ENCODE measurements around the gene LPAR2.
"Not testable (repeated sequence)": the region's sequence is repeated elsewhere in the genome, so short reads cannot be mapped to it uniquely, and the experiment has no call there.

LPAR2 gene

DNA sequence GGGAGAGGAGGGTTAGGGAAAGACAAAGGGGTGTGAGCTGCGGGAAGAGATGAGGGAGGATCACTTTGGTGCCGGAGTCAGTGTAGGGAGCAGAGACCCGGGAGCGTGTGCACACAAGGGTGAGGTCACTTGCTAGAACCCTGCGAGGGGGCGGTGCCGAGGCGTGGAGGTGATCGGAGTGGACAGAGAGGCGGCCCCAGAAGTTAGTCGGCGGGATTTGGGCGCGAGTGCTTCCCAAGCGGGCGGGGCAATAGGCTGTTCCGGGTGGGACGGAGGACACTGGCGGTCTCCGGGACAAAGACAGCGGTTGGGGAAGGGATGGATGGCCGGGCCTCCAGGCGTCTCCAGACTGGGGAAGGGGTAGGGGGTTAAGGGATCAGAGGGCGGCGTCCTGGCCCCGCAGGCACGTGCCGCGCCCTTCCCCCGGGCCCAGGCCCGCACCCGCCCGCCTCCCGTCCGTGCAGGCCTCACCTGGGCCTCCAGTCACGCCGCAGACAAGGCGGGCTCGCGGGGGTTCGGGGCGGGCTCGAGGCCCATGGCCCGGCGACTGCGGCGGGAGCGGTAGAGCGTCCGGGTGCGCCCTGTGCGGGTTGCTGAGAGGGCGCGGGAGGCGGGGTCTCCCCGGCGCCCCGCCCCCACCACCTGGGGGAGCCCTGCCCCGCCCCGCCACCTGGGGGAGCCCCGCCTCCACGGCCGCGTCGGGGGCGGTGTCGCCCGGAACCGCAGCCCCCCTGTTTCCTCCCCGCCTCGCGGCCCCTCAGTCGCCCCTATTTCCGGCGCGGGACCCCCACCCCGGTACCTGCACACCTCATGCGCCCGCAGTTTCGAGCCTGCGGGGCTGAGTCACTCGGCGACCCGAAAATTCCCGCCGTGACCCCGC, at the start of gene LPAR2:
Gene LPAR2 (minus strand): TSS at position 600 of the 880 bp plus-strand sequence. CDS start 945 bp downstream, outside the sequence.
- peak; percentile 35 for DNase-seq

DNA sequence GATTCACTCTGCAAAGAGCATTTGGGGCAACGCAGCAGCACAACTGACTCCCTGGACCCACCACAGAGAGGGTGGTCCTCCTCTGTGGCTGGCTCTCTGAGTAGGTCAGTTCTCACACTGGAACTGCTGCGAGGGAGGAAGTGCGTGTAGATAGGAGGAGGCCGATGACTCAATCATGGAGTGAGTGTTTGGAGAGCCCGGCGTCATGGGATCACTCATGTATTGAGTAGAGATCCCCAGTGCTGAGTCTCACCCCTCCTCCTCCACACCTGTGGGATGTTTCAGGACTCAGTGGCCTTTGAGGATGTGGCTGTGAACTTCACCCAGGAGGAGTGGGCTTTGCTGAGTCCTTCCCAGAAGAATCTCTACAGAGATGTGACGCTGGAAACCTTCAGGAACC, 49.6 kb upstream of the LPAR2 start:
- DNase-seq = no peak

DNA sequence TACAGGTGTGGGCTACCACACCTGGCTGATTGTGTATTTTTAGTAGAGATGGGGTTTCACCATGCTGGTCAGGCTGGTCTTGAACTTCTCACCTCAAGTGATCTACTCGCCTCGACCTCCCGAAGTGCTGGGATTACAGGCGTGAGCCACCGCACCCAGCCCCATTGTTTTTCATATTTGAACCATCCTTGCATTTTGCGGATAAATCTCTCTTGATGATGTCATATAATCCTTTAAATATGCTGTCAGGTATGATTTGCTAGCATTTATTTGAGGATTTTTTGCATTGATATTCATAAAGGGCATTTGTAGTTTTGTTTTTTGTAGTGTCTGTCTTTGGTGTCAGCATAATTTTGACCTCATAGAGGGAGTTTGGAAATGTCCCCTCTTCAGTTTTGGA, 46.3 kb upstream of the LPAR2 start:
- DNase-seq = no peak

DNA sequence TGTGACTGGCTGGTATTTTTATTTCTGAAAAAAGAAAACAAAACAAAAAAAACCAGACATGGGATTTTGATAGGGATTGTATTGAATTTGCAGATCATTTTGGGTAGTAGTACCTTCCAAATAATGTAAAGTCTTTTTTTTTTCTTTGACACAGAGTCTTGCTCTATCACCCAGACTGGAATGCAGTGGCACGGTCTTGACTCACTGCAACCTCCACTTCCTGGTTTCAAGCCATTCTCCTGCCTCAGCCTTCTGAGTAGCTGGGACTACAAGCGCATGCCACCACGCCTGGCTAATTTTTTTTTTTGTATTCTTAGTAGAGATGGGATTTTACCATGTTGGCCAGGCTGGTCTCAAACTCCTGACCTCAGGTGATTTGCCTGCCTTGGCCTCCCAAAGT, 44.8 kb upstream of the LPAR2 start:
- DNase-seq = no peak

DNA sequence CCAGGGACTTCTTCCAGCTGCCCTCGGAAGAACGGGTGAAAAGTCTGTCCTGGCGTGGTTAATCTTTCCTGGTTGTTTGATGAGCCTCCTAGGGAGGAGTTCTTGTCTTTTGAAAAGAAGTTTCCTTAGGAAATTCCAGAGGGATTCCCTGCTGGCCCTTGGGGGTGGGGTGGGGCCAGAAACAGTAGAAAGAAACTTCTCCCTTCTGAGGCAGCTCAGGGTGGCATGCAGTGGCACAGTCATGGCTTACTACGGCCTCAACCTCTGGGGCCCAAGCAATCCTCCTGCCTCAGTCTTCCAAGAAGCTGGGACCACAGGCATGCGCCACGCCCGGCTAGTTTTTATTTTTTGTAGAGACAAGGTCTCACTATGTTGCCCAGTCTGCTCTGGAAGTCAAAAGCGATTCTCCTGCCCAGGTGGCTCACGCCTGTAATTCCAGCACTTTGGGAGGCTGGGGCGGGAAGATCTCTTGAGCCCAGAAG, 42.1 kb upstream of the LPAR2 start:
- no peak for DNase-seq

DNA sequence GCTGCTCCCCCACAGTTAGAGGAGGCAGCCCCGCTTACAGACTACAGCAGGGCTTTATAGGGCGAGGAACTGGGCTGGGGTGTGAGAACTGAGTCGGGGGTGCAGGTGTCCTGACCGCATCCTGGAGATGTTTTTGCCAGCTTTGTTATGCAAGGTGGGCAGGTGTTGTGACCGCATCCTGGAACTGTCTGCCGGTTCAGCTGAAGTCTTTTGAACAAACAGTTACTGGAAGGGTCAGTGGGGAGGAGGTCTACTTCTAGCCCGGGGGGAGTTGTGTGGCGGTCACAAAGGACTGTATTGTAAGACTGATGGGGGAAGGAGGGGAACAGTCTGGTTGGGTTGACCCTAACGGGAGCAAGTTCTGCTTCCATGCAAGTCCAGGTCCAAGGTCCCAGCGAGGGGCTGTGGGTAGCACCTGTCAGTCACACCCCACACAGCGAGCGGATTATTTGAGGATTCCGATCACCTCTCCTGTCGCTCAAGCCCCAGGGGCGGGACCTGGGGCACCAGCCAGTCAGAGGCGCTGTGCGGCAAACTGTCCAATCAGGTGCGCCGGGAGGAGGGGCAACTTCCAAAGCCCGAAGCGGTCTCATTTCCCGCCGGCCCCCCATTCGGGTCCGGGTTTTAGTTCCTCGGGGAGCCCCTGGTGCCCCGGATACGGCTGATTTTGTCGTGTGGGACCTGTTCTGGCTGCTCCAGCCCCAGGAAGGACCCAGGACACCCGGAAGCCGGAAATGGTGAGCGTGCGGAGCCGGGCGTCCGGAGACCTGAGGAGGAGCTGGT, 40.4 kb upstream of the LPAR2 start, which contains the start of gene ZNF101:
Gene ZNF101 (plus strand): TSS at position 610 of the 783 bp plus-strand sequence. CDS start 125 bp downstream, at position 735.
- DNase-seq = peak; percentile 88

DNA sequence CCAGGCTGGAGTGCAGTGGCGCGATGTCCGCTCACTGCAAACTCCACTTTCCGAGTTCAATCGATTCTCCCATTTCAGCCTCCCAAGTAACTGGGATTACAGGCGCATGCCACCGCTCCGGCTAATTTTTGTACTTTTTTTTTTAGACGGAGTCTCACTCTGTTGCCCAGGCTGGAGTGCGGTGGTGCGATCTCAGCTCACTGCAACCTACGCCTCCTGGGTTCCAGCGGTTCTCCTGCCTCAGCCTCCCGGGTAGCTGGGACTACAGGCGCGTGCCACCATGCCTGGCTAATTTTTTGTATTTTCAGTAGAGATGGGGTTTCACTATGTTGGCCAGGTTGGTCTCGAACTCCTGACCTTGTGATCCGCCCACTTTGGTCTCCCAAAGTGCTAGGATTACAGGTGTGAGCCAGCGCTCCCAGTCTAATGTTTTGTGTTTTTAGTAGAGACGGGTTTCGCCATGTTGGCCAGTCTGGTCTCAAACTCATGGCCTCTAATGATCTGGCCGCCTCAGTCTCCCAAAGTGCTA, 37.5 kb upstream of the LPAR2 start:
- not testable (repeated sequence) for DNase-seq

DNA sequence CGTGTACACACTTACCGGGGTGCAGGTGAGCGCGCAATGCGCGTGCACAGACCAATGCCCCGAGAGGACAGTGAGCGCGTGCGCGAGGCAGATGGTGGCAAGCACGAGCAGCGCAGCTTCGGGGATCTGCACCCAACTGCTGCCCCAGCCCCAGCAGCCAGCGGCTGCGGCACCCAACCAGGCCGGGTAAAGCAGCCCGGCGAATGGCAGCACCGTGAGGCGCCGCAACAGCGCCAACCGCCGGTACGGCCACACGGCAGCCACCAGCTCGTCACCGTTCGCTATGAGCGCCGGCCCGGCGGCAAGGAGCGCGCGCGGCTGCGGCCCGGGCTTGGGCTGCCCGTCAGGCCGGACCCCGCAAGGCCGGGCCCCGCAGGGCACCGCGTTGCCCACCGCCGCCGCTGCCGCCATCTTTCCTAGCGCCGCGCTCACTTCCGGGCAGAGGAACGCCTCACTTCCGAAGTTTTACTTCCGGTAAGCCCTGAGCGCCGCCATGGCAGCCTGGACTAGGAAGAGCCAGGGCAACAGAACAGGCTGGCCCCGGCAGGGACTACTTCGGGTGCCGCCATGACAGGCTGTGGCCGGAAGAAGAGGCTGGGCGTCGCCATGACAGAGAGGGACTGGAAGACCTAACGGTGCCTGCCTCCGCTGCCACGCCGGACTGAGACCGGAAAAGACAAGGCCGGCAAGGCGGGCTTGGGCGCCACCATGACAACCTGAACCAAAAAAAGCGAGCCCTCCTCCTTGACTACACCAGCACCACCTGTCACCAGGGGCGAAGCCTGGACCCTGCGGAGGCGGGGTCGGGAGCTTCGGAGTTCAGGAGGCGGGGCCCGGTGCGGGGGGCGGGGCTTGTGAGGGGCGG, 35.5 kb upstream of the LPAR2 start, which contains the start of gene ATP13A1:
Gene ATP13A1 (minus strand): TSS at position 421 of the 865 bp plus-strand sequence. CDS start 10 bp downstream, at position 411.
- peak; percentile 97 for DNase-seq

DNA sequence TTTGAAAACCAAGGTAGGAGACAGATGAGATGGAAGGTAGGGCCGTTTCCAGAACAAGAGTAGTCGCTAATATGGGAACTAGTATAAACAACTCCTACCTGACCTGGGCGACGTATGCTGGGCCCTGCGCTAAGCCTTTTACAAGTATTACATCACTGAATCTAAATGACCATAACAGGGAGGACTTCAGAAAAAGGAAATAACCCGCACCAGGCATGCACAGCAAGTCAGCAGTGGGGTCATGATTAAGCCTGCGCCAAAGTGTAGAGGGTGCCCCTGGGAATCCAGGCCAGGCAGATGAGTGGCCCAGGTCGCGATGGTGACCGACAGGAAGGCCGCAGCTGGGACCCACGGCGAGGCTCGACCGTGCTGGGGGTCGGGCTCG, 34.8 kb upstream of the LPAR2 start:
- no peak for DNase-seq

DNA sequence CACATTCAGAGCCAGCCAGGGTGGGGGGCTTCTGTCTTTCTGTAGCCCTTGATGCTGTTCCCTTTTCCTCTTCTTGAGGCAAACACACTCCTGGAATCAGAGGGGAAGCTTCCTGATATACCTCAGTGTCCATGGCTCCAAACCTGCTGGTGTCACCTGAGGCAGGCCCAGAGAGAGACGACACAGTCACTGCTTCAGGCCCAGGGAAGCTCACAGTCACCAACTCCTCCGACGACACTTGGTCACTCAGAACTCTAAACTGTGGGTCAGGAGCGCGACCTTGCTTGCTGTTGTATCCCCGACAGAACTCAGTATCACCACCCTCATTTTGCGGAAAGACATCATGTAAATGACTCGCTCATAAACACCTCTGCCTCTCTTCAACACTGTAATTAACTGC, 34.3 kb upstream of the LPAR2 start:
- no peak for DNase-seq

DNA sequence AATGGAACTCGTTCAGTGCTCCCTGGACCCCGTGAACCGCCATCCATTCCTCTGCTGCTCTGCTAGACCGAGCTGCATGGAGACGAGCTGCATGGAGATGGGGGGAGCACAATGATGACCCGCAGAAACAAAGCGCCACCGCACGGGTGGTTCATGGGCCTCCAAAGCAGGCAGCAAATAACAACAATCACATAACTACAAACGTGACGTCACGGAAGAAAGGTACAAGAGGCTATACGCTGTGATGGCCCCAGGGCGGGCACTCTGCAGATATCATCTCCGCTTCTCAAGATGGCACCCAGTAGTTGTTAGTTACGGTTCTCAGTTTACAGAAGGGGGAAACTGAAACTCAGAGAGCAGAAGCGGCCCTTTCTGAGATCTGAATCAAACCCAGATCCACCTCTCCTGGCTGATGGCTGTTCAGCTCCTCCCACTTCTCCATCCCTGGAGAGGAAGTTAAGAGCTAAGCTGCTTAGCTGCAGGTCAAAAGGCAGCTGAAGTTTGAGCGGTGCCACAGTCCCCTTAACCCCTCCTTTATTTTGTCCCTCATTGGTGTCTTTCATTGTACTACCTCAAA, 33.7 kb upstream of the LPAR2 start:
- DNase-seq = no peak

DNA sequence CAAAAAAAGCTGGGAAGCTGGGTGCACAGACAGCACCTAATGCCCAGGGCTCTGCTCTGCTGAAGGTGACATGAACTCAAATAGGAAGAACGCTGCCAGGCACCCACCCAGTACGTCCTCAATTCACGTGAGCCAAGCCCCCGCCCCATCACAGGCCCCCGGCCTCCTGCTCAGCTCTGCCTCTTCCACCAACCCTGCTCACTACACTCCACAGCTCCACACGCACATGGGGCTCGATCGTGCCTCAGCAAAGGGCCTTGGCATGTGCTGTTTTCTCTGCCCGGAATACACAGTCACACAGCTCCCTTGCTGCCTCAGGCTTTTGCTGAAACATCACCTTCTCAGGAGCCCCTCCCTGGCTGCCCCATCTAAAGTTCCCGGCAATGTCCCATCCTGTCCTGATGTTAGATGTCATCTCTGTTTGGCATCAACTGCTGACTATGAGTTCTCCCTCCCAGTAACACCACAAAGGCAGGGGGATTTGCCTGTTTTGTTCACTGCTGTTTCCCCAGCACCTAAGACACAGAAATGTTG, 33.2 kb upstream of the LPAR2 start:
- DNase-seq = no peak

DNA sequence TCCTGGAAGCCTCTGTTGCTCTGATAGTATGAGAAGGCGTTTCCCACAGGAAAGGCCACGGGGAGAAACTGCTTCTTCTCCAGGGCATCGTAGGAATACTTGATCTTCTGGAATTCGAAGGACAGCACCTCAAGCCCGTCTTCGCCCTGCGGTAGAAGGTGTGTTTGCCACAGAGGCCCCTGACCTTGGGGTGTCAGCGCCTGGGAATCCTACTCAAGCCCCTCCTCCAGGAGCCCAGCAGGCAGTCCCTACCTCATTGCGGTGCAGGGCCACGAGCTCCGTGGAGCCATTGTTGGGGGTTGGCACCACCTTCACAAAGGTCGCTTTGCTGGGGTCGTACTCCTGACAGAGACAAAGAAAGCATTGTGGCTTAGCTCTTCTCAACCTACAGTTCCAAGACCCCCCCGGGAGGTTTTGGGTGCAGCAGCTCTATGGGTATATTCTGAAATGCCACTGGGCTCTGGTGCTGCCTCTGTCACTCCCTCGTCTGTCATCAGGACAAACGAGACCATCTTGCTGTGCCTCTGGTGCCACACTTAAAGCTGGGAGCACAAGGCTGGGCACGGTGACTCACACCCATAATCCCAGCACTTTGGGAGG, 31.7 kb upstream of the LPAR2 start:
- DNase-seq = no peak

DNA sequence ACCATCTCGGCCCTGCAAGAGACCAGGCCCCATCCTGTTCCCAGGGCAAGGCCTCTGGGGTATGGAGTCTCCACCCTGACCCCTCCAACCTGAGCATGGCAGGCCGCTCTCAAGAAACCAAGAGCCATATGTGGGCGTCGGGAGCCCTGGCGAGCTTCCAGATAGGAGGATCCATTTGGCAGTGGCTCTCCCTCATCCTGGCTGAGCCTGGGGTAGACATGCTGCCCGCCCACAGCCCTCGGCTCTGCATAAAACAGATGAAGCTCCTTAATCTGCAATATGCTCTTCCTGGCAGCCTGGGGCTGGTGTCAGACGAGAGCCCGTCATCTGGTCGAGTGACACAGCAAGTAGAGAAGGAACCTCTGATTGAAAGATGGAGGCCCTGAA, 29.4 kb upstream of the LPAR2 start:
- no peak for DNase-seq

DNA sequence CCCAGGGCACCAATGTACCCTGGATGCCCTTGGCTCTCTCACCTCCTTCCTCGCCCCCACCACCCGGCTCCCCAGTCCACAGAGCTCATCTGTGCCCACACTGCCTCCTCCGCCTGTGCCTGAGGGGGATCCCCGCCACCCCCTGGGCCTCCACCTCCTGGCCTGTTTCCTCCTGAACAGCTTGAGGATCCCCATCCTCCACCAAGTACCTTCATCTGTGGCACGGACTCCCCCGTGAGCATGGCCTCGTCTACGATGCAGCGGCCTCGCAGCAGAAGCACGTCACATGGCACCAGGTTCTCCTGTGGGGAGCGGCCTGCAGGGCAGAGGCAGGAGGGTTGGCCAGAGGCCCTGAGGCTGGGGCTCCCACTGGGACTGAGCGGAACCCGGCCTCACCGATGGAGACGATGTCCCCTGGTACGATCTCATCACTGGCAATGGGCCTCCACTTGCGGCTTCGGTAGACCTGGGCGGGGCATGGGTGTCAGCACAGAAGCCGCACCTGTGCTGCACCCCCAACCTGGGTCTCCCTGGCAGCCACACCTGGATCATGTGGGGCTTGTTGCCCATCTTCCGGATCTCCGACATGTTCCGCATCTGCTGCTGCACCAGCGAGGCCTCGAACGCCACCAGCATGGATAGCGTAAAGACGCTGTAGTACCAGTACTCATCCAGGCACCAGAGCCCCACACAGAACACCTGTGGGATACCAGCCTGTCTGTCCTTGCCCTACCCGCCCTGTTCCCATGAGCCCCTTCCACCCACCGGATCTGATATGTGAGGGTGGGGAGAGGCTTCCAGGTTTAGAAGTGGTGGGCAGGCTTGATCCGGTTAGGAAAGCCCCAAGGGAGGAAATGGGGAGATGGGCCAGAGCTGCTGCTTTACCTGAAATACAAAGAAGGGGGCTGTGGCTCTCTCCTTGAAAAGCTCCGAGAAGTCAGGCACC, 28.7 kb upstream of the LPAR2 start:
- no peak for DNase-seq

DNA sequence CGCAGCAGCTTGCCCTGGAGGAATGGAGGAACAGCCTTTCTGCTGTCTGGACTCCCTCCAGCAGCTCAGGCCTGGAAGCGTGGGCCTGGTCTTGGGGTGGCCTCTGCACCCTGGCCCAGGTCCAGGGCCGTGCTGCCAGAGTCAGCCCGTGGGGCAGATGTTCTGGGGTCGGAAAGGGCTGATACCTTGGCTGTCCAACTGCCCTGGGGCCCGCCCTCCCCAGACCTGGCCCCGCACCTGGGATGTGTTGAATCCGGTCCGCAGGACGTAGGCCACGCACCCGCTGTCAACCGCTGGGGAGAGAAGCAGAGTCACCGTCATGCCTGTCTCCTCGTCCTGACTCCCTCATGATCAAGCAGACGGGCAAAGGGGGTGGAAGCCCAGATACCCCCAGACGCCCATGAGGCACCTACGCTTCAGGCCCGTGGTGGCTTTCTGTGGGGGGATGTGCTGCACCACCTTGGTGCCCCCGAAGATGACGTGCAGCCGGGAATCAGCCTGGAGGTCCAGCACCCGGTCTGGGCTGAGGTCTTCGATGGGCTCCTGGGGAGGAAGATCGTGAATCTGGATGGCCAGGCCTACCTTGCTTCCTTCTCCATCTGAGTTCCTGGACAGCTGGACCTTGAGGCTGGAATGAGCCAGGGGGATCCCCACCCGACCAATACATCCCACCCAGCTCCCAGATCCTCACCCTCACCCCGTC, 27.8 kb upstream of the LPAR2 start:
- no peak for DNase-seq

DNA sequence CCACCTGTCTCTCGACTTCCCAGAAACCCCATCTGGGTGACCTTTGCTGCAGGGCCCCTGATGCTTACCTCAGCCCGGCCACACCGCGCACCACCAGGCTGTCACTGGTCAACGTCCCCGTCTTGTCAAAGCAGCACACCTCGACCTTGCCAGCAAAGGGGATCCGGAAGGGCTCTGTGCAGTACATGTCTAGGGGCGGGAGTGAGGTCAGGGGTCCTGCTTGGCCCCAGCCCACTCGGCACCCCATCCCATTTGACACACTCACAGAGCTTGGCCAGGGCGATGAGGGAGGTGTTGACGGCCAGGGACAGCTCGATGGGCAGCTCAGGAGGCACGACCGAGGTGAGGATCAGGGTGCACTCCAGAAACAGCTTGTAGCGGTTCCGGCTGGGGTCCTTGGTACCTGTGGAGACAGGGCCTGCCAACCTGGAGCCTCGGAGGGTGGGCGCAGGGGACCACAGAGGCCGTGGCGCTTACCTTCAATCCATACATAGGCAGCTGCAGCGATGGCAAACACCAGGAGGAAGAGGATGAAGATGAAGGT, 27.1 kb upstream of the LPAR2 start:
- DNase-seq = no peak

DNA sequence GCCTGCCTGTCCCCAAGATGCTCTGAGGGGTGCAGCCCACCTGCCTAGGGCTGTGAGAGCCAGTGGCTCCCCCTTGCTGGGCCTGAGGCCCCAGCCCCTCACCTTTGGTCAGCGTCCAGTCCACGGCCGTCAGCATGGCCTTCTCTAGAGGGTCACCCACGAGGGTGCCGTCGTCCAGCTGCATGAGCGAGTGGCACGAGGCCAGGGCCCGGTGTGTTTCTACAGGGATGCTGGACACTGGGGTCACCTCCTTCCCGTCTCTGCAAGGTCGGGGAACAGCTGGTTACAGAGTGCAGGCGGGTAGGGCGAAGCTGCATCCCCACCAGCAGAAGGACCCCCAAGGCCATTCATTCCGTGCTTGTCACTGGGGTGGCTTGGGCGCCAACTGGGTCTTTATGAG, 26.4 kb upstream of the LPAR2 start:
- no peak for DNase-seq

DNA sequence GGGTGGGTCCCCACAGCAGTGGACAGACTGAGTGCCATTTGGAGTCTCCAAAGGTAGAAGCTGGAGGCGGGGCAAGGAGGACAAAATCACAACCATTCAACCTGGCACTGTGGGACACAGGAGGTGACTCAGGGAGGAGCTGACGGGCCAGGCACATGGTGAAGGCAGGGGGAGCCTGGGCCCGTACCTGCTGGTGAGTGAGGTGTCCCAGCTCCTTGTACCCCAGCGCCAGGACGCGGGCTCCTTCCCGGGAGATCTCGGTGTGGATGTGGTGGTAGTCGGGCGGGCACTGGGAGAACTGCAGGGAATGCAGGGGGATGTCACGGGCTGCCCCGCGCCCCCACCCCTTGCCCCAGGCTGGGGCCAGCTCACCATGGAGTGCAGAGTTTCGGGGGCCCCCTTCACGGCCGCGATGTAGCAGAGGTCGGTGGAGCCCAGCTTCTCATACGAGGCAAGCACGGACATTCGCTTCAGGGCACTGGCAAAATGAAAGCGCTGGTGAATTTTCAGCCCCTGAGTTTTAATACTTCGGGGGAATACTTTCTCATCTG, 25.7 kb upstream of the LPAR2 start:
- DNase-seq = no peak

Measured in NCI-H2029 (cell line).